ENCODE results near the gene USP53. TPM values are rescaled to one million over a fixed set of nuclear protein-coding genes. Genes with fewer than 3 reads are reported as not detected.

The USP53 gene
- total and polyA plus RNA-seq, 2 of the 13 experiments (the other 11 are each of a cell fraction or from before 2014, with no cell fraction given): 5.3 to 8.1 TPM

- no peak for TF ChIP-seq ZNF512B (CRISPR knock-in tag; IDR thresholded peaks at IDR 0.05; ENCODE audit: borderline replicate concordance)
- 0 out of 2 replicates have a peak, but pooled peaks have one; percentile 17 for TF ChIP-seq PHF20 (CRISPR knock-in tag; IDR thresholded peaks at IDR 0.05)
- no peak for TF ChIP-seq ZNF543 (CRISPR knock-in tag; IDR thresholded peaks at IDR 0.05)
- peak; percentile 86 for TF ChIP-seq SAP130 (CRISPR knock-in tag; IDR thresholded peaks at IDR 0.05; ENCODE audit: low read depth)
- no peak; the same call in 1 of the 2 replicates for TF ChIP-seq MYNN (CRISPR knock-in tag; IDR thresholded peaks at IDR 0.05; ENCODE audit: low read depth)
- TF ChIP-seq HIC2 (CRISPR knock-in tag; IDR thresholded peaks at IDR 0.05; ENCODE audit: low read depth): peak; percentile 49; the same call in 1 of the 2 replicates
- TF ChIP-seq ZNF646 (CRISPR knock-in tag; IDR thresholded peaks at IDR 0.05): no peak
- peak; percentile 64; the same call in 1 of the 2 replicates for TF ChIP-seq MYC (CRISPR knock-in tag; IDR thresholded peaks at IDR 0.05; ENCODE audit: borderline replicate concordance)
- TF ChIP-seq TBL1XR1 (IDR thresholded peaks at IDR 0.05; ENCODE audit: borderline replicate concordance, low read length, partially characterized antibody): no peak
- no peak; the same call in none of the 2 replicates for TF ChIP-seq KDM5B (CRISPR knock-in tag; IDR thresholded peaks at IDR 0.05; ENCODE audit: borderline replicate concordance)
- no peak for TF ChIP-seq IRF1 (CRISPR knock-in tag; IDR thresholded peaks at IDR 0.05; ENCODE audit: low read depth)
- TF ChIP-seq KLF12 (CRISPR knock-in tag; IDR thresholded peaks at IDR 0.05; ENCODE audit: borderline replicate concordance): peak; percentile 75; the same call in 1 of the 2 replicates
- TF ChIP-seq KLF11 (CRISPR knock-in tag; IDR thresholded peaks at IDR 0.05): no peak
- no peak for TF ChIP-seq ARNT (IDR thresholded peaks at IDR 0.05)
Measured at GRCh38 chr4:119212964-119213606, 572 bp downstream of the USP53 start (continued).
